ENCODE results near the gene RAD21L1. TPM values are rescaled to one million over a fixed set of nuclear protein-coding genes. Genes with fewer than 3 reads are reported as not detected.
A peak's percentile ranks its signal among the peaks of the same experiment; 100 is the strongest.

The RAD21L1 gene
- total RNA-seq, 1 donor from 2014 or later: not detected

DNA sequence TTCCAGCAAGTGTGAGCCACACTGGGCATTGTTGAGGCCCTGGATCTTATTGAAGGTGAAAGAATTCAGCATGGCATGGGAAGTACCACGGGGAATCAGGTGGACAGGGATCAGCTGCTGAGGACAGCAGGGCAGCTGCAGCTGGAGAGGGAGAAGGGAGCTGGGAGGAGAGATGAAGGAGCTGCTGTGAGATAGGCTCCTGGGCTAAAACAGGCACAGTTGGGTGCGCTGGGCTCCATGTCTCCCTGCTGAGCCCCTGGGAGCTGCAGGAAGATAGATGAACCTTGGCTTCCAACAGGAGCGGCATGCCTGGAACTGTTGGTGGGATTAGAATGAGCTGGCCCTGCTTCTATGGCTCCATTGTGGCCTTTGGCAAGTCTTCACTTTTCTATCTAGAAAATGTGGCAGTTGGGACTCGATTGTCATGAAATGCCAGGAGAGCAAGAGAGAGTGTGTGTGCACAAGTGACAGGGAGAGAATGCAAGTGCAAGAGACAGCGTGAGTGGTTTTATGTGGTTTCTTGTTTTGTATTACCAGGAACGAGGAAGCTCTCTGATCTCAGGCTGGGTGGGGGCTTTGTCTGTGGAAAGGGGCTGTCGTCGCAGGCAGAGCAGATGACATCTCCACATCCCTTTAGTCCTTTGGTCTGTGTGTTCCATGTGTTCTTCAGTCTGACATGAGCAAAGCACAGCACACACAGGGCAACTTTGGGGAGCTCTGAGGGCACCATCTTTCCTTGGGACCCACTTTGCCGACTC, 60.6 kb downstream of the RAD21L1 start:
- H3K4me3 Mint-ChIP-seq (ENCODE audit: low read depth): peak overlapping the region; percentile 6

DNA sequence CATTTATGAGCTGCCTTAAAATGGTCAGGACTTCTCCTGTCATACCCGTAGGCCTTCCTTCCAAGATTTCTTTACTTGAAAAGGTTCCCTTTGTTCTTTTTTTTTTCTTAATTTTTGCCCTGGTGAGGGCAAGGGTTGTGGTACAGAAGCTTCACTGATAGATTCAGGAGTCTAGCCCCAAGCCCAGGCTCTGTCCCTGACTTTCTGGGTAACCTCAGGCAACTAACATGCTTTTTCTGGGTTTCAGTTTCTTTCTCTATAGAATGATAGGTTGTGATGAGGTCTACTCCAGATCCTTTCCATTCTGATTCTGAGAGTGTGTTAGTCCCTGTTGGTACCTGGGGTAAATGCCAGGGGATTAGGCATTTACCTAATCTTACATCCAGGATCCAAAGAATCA, 61.5 kb downstream of the RAD21L1 start:
- peaks cover 4% of the 10 kb centered on the region for H3K36me3 Mint-ChIP-seq (ENCODE audit: low read depth)
- DNase-seq (ENCODE audit: low spot score): no peak
- H3K4me1 Mint-ChIP-seq (ENCODE audit: low read depth): peaks cover 19% of the 10 kb centered on the region
- H3K9me3 Mint-ChIP-seq: no peaks in the 10 kb centered on the region
- peak overlapping the region; percentile 71 for H3K27ac Mint-ChIP-seq
- intact Hi-C loops (cut with micrococcal nuclease): loop anchor here (1.0 kb wide), 1 partner anchor 21 kb away; the partner anchor contains the start of gene SNPH
- no peaks in the 10 kb centered on the region for H3K27me3 Mint-ChIP-seq (ENCODE audit: low read depth)
- peak overlapping the region; percentile 47 for H3K4me3 Mint-ChIP-seq (ENCODE audit: low read depth)

More for the DNA sequence above, 60.6 kb downstream of the RAD21L1 start:
- Mint-ChIP-seq H3K27me3 (ENCODE audit: low read depth) (no peaks in the 10 kb centered on the region), H3K36me3 (ENCODE audit: low read depth) (peaks cover 4% of the 10 kb centered on the region), H3K27ac (peak overlapping the region; percentile 1), H3K4me1 (ENCODE audit: low read depth) (peaks cover 19% of the 10 kb centered on the region), H3K9me3 (no peaks in the 10 kb centered on the region)
- no peak for DNase-seq (ENCODE audit: low spot score)
- intact Hi-C loops (cut with micrococcal nuclease): loop anchor here (1.0 kb wide), 1 partner anchor 20 kb away; the partner anchor contains the start of gene SNPH

DNA sequence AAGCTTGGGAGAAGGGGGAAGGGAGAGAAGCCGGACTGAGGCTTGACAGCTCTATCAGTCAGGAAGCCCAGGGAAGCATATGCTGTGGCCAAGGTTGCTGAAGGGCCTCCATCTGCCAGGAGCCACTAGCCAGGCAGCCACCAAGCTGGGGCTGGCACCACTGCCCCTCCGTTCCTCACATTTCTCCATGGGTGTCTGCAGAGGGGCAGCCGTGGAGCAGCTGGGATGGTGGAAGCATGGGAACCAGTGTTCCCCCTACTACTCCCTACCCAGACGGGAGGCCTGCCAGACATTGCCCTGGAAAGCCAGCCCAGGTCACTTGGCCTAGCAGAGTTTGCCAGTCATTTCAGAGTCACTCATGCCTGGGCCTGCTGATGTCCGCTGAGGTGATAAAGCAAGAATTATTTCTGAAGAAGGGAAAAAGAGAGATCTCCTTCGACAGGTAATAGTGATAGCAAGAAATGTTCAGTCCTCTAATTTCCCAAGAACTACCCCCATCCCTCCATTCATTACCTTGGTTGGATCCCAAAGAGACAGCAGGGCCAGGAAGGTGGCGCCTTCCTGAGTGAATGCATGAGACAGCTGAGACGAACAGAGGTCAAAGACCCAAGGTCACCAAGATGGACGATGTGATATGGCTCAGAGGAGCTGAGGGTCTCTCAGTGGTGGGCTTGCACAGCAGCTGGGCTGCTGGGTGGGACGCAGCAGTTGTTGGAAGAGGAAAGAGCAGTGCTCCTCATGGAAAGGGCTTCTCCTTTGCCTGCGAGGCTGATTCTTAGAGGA, 62.1 kb downstream of the RAD21L1 start:
- peaks cover 19% of the 10 kb centered on the region for H3K4me1 Mint-ChIP-seq (ENCODE audit: low read depth)
- H3K36me3 Mint-ChIP-seq (ENCODE audit: low read depth): peaks cover 4% of the 10 kb centered on the region
- no peaks in the 10 kb centered on the region for H3K27me3 Mint-ChIP-seq (ENCODE audit: low read depth)
- no peak overlapping the region for H3K27ac Mint-ChIP-seq
- intact Hi-C loops (cut with micrococcal nuclease): loop anchor here (1.0 kb wide), 1 partner anchor 22 kb away; the partner anchor contains the start of gene SNPH
- no peak for DNase-seq (ENCODE audit: low spot score)
- no peak overlapping the region for H3K4me3 Mint-ChIP-seq (ENCODE audit: low read depth)
- no peaks in the 10 kb centered on the region for H3K9me3 Mint-ChIP-seq

DNA sequence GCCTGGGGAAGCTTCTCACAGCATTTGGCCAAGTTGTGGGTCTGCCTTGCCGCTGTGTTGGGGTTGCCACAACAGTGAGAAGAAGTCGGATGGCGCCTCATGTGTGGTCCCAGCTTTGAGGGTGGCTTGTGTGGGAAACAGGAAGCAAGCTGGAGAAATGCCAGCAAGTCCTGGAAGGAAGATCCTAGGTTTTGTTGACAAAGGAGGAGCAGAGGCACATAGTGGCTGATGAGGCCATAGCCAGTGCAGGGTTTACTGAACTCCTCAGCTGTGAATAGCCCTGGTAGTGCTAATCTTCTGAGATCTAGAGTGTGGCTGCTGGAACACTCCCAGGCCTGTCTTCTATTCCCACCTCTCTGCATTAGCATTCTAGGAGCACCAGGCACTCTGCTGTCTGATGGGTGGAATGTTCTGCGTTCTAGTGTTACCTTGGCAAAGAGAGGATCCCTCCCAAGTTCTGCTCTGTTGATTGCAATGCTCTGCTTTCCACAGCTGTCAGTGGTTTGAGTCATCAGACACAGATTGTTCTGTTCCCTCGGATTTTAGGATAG, 65.4 kb downstream of the RAD21L1 start:
- Mint-ChIP-seq H3K36me3 (ENCODE audit: low read depth) (peaks cover 4% of the 10 kb centered on the region), H3K4me1 (ENCODE audit: low read depth) (peaks cover 16% of the 10 kb centered on the region), H3K4me3 (ENCODE audit: low read depth) (no peak overlapping the region), H3K27ac (no peak overlapping the region), H3K27me3 (ENCODE audit: low read depth) (no peaks in the 10 kb centered on the region), H3K9me3 (no peaks in the 10 kb centered on the region)
- intact Hi-C loops (cut with micrococcal nuclease): no loop called here
- no peak for DNase-seq (ENCODE audit: low spot score)

DNA sequence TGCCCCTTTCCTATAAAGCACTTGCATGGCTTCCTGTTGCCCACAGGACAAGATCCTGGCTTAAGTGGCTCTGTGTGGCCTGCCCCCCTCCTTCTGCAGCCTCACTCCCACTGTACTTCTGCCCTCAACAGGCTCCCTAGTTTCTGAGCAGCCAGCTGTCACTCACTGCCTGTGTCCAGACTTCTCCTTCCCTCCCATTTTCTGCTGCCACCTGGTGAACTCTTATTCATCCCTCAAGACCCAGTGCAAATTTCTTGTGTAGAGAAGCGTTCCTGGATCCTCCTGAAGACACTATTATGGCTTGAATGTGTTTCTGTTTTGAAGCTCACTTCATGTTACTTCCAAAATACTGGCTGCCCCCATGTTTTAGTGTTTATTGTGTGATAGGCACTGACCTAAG, 66.8 kb downstream of the RAD21L1 start:
- H3K27me3 Mint-ChIP-seq (ENCODE audit: low read depth): no peaks in the 10 kb centered on the region
- H3K4me1 Mint-ChIP-seq (ENCODE audit: low read depth): peaks cover 3% of the 10 kb centered on the region
- no peak overlapping the region for H3K27ac Mint-ChIP-seq
- DNase-seq (ENCODE audit: low spot score): no peak
- H3K4me3 Mint-ChIP-seq (ENCODE audit: low read depth): no peak overlapping the region
- H3K9me3 Mint-ChIP-seq: no peaks in the 10 kb centered on the region
- H3K36me3 Mint-ChIP-seq (ENCODE audit: low read depth): no peaks in the 10 kb centered on the region
- intact Hi-C loops (cut with micrococcal nuclease): no loop called here

DNA sequence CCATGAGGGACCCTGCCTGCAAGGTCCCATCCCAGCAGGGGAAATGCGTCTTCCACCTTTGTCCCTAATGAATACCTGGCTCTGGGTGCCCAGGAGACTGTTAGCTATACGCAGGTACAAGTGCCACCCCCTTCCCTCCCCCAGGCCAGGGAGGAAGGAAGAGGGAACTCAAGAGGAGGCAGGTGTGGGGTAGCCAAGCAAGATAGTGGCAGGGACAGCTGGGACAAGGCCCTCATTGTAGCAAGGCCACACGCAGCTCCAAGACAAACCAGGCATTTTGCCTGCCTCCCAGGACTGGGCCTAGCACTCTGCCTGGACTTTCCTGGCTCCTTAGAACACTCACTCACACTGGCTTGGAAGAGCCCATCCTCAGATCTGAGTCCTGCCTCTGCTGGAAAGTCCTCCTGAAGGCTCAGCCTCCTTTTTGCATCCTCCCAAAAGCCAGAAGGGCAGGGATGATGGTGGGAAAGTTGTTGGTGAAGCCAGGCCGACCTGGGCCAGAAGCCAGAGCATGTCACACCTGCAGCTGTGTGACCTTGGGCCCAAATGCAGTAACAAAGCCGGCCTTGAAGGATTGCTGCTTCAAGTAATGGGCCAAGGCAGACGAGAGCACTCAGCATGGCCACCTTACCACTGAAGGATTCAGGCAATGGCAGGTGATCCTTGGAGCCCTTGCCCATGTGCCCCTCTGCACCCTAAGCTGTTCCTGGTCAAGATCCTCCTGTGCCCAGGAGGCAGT, 68.0 kb downstream of the RAD21L1 start:
- no peak for DNase-seq (ENCODE audit: low spot score)
- no peaks in the 10 kb centered on the region for H3K4me1 Mint-ChIP-seq (ENCODE audit: low read depth)
- H3K27ac Mint-ChIP-seq: no peak overlapping the region
- H3K9me3 Mint-ChIP-seq: no peaks in the 10 kb centered on the region
- H3K36me3 Mint-ChIP-seq (ENCODE audit: low read depth): no peaks in the 10 kb centered on the region
- H3K4me3 Mint-ChIP-seq (ENCODE audit: low read depth): no peak overlapping the region
- intact Hi-C loops (cut with micrococcal nuclease): no loop called here
- no peaks in the 10 kb centered on the region for H3K27me3 Mint-ChIP-seq (ENCODE audit: low read depth)

DNA sequence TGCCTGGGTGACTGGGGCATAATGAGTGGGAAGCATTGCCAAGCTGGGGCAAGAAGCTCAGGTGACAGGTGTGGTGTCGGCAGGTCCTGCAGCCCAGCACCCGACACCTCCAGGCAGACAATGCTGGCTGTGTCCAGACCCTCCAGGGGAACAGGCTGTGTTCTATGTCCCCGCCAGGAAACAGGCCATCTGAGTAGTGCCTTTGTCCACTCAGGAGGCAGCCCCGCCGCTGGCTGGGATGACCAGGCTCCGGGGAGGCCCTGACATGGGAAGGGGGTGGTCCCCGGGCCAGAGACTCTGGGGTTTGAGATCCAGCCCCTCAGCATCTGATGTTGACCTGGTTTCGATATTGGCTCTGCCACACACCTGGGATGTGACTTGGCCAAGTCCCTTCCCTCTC, 68.7 kb downstream of the RAD21L1 start:
- no peaks in the 10 kb centered on the region for H3K9me3 Mint-ChIP-seq
- H3K4me3 Mint-ChIP-seq (ENCODE audit: low read depth): no peak overlapping the region
- no peak for DNase-seq (ENCODE audit: low spot score)
- H3K27me3 Mint-ChIP-seq (ENCODE audit: low read depth): no peaks in the 10 kb centered on the region
- H3K27ac Mint-ChIP-seq: no peak overlapping the region
- H3K36me3 Mint-ChIP-seq (ENCODE audit: low read depth): no peaks in the 10 kb centered on the region
- intact Hi-C loops (cut with micrococcal nuclease): no loop called here
- no peaks in the 10 kb centered on the region for H3K4me1 Mint-ChIP-seq (ENCODE audit: low read depth)

DNA sequence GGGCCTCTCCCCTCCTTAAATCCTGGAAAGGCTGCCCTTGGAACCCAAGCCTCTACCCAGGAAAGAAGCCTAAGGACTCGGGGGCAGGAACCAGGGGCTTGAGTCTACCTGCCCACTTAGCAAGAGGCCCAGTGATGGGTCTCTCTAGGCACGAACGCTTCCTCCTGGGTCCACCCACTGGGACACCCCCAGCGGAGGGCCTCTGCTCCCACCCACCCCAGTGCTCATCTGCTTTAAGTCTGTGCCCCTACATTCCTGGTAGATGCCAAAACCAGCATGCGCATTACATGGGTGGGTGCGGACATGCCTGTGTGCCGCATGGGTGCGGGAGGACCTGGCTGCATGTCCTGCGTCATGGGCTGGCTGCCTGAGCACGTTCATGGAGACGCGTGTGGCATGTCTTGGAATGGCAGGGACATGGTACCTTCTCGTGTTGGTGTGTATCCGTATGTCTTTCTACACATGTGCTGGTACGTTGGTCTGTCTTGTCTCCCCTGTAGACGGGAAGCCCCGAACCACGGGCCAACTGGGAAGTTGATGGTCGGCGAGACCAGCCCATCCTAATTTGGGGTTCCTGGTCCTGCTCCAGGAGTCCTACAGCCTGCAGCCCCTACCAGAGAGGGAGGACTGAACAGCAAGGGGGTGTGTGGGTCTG, 69.6 kb downstream of the RAD21L1 start:
- no peak for DNase-seq (ENCODE audit: low spot score)
- intact Hi-C loops (cut with micrococcal nuclease): no loop called here
- H3K27me3 Mint-ChIP-seq (ENCODE audit: low read depth): no peaks in the 10 kb centered on the region
- H3K9me3 Mint-ChIP-seq: no peaks in the 10 kb centered on the region
- H3K4me1 Mint-ChIP-seq (ENCODE audit: low read depth): peaks cover 6% of the 10 kb centered on the region
- no peak overlapping the region for H3K27ac Mint-ChIP-seq
- H3K36me3 Mint-ChIP-seq (ENCODE audit: low read depth): no peaks in the 10 kb centered on the region
- H3K4me3 Mint-ChIP-seq (ENCODE audit: low read depth): no peak overlapping the region

DNA sequence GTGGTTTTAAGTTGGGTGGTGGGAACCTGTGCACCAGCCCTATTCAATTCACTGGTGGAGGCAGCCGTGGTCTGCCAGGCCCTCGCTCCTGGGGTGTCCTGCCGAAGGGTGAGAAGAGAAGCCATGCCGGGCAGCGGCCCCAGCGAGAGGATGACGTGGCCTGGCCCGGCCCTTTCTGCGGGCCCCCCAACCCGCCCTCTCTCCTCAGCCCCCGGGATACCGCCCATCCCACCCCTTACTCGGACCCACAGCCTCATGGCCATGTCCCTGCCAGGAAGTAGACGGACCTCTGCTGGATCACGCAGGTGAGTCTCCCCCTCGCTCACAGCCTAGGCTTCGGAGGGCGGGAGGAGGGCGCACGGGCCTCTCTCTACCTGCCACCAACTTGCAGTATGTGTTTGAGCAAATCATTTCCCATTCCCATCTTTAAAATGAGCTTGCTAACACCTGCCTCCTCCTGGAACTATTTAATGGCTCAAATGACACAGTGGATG, 70.3 kb downstream of the RAD21L1 start:
- Mint-ChIP-seq H3K27ac (no peak overlapping the region), H3K27me3 (ENCODE audit: low read depth) (no peaks in the 10 kb centered on the region), H3K4me3 (ENCODE audit: low read depth) (no peak overlapping the region), H3K9me3 (no peaks in the 10 kb centered on the region), H3K4me1 (ENCODE audit: low read depth) (peaks cover 12% of the 10 kb centered on the region), H3K36me3 (ENCODE audit: low read depth) (no peaks in the 10 kb centered on the region)
- intact Hi-C loops (cut with micrococcal nuclease): no loop called here
- DNase-seq (ENCODE audit: low spot score): no peak

DNA sequence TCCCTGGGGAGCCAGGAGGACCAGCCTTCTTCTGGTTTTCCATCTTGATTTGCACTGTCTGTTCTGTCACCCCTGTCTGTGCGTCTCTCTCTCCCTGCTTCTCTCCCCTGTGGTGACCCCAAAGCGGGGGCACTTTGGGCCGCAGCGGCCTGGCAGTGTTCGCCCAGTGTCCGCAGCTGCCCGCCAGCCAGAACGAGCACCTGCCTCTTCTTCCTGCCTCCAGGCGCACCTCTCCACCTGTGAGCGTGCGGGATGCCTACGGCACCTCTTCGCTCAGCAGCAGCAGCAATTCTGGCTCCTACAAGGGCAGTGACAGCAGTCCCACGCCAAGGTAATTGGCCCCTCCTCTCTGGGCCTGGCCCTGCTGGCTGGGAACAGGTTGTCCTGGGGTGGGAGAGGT, 71.1 kb downstream of the RAD21L1 start:
- intact Hi-C loops (cut with micrococcal nuclease): no loop called here
- no peak for DNase-seq (ENCODE audit: low spot score)
- H3K9me3 Mint-ChIP-seq: no peaks in the 10 kb centered on the region
- no peak overlapping the region for H3K4me3 Mint-ChIP-seq (ENCODE audit: low read depth)
- no peaks in the 10 kb centered on the region for H3K36me3 Mint-ChIP-seq (ENCODE audit: low read depth)
- no peaks in the 10 kb centered on the region for H3K27me3 Mint-ChIP-seq (ENCODE audit: low read depth)
- H3K27ac Mint-ChIP-seq: no peak overlapping the region
- peaks cover 15% of the 10 kb centered on the region for H3K4me1 Mint-ChIP-seq (ENCODE audit: low read depth)

DNA sequence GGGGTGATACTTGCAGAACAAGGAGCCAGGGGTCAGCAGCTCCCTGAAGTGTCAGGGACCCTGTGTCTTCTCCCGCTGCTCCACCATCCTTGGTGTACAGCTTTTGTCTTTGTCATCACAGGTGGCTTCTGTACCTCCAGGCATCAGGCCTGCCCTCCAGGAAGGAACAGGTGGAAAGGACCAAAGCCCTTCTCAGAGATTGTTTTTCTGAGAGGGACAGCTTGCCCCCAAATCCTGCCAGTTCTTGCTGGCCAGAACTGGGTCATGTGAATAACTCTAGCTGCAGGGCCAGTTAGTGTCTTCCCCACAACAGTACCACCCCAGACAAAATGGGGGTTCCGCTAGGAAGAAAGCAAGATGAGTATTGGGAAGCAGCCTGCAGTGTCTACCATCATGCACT, 71.6 kb downstream of the RAD21L1 start:
- Mint-ChIP-seq H3K27me3 (ENCODE audit: low read depth) (no peaks in the 10 kb centered on the region), H3K9me3 (no peaks in the 10 kb centered on the region), H3K36me3 (ENCODE audit: low read depth) (no peaks in the 10 kb centered on the region), H3K4me1 (ENCODE audit: low read depth) (peaks cover 15% of the 10 kb centered on the region), H3K27ac (no peak overlapping the region), H3K4me3 (ENCODE audit: low read depth) (no peak overlapping the region)
- intact Hi-C loops (cut with micrococcal nuclease): no loop called here
- DNase-seq (ENCODE audit: low spot score): no peak

DNA sequence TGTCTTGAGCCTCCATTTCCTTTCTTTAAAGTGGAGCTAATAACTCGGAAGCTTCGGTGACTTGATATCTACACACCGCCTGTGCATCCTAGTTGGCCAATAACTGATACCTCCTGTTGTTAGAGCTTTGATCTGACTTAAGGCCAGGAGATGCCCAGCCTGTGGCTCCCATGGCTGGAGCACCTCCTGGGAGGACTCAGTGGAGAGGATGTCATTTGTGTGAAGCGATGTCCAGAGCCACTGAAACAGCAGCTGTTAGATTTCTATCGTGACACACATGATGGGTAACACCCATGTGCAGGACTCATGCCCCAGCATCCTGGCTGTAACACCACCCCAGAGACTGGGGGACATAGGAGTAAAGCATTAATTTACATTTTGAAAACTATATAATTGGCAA, 72.3 kb downstream of the RAD21L1 start:
- Mint-ChIP-seq H3K4me1 (ENCODE audit: low read depth) (peaks cover 15% of the 10 kb centered on the region), H3K9me3 (no peaks in the 10 kb centered on the region), H3K36me3 (ENCODE audit: low read depth) (no peaks in the 10 kb centered on the region), H3K4me3 (ENCODE audit: low read depth) (no peak overlapping the region), H3K27me3 (ENCODE audit: low read depth) (no peaks in the 10 kb centered on the region), H3K27ac (no peak overlapping the region)
- intact Hi-C loops (cut with micrococcal nuclease): no loop called here
- DNase-seq (ENCODE audit: low spot score): no peak
